DND-41 (cell line): ENCODE results near the gene LAGE3.
A peak's percentile ranks its signal among the peaks of the same experiment; 100 is the strongest.

Experiments
- ATAC-seq: fragments of 200-7000 bp; cut with Tn5 transposase; 3 replicates; pipeline ENCODE4 v1.9.1; 2021; ENCODE audit warnings: low read depth; ENCODE audit not compliant: insufficient read depth
- DNase-seq: peaks from one replicate; pipeline ENCODE4 v3.0.0-alpha.2; 2020
- H2AFZ ChIP-seq: 2 replicates; pipeline ENCODE4 v1.6.0; 2012; ENCODE audit warnings: low read depth, low read length
- H3K27ac ChIP-seq: 2 replicates; pipeline ENCODE4 v1.5.1; 2012; ENCODE audit warnings: low read length, inconsistent platforms
- H3K27me3 ChIP-seq: fragments of 200-600 bp; sonication (generic); 2 replicates; pipeline ENCODE4 v1.6.0; 2012; ENCODE audit warnings: low read length, mild to moderate bottlenecking, inconsistent platforms; ENCODE audit not compliant: insufficient read depth, poor library complexity
- H3K36me3 ChIP-seq: 2 replicates; pipeline ENCODE4 v1.5.1; 2012; ENCODE audit warnings: low read length, inconsistent platforms; ENCODE audit not compliant: insufficient read depth
- H3K4me1 ChIP-seq: 2 replicates; pipeline ENCODE4 v1.5.1; 2012; ENCODE audit warnings: mild to moderate bottlenecking, low read length; ENCODE audit not compliant: insufficient read depth
- H3K4me2 ChIP-seq: 2 replicates; pipeline ENCODE4 v1.6.0; 2012; ENCODE audit warnings: mild to moderate bottlenecking, moderate library complexity, low read length, inconsistent platforms; ENCODE audit not compliant: insufficient read depth
- H3K4me3 ChIP-seq, 2 experiments: fragments of 200-600 bp in 1 of 2; shearing (Covaris generic) in 1 of 2; 2 replicates each; pipeline ENCODE4 v1.5.1; 2012 to 2016; ENCODE audit warnings: inconsistent platforms in 2 of 2, low read length in 2 of 2, mild to moderate bottlenecking in 2 of 2, low read depth in 1 of 2, moderate library complexity in 1 of 2
- H3K79me2 ChIP-seq: 2 replicates; pipeline ENCODE4 v1.6.0; 2012; ENCODE audit warnings: low read length, inconsistent platforms; ENCODE audit not compliant: insufficient read depth
- H3K9ac ChIP-seq: 2 replicates; pipeline ENCODE4 v1.6.0; 2012; ENCODE audit warnings: low read depth, mild to moderate bottlenecking, inconsistent platforms, low read length, moderate library complexity
- H3K9me3 ChIP-seq: 2 replicates; pipeline ENCODE4 v1.5.1; 2012; ENCODE audit warnings: low read length, moderate library complexity, mild to moderate bottlenecking, inconsistent platforms; ENCODE audit not compliant: insufficient read depth, severe bottlenecking
- H4K20me1 ChIP-seq: 2 replicates; pipeline ENCODE4 v1.6.0; 2012; ENCODE audit warnings: low read length; ENCODE audit not compliant: insufficient read depth
- CTCF ChIP-seq: IDR thresholded peaks from 2 replicates; pipeline ENCODE4 v1.5.1; 2012; ENCODE audit warnings: borderline replicate concordance, low read length, moderate library complexity, mild to moderate bottlenecking; ENCODE audit not compliant: poor library complexity, severe bottlenecking; ENCODE audit errors: extremely low read depth
- EZH2 ChIP-seq: IDR thresholded peaks from 3 replicates; pipeline ENCODE4 v1.6.1; 2012; ENCODE audit warnings: borderline replicate concordance, low read depth, mild to moderate bottlenecking, moderate library complexity, low read length, inconsistent platforms; ENCODE audit not compliant: severe bottlenecking

LAGE3 gene

GRCh38 chrX:154443479-154443910, 35.6 kb downstream of the LAGE3 start:
- DNase-seq (no peak), ATAC-seq (peak; percentile 43; the same call in 2 of the 3 replicates)
- Histone ChIP-seq H3K79me2 (peaks cover 17% of the 10 kb centered on the region), H3K36me3 (peaks cover 39% of the 10 kb centered on the region), H4K20me1 (peaks cover 21% of the 10 kb centered on the region; the same call in 1 of the 2 replicates), H3K4me3 (peak overlapping the region in 1 of 2 experiments; percentile 46; a peak in 2 of 4 replicates), H3K27ac (no peak overlapping the region), H2AFZ (no peak overlapping the region; the same call in 1 of the 2 replicates), H3K9me3 (no peaks in the 10 kb centered on the region), H3K4me1 (peaks cover 24% of the 10 kb centered on the region), H3K9ac (peak overlapping the region; percentile 60; the same call in 1 of the 2 replicates), H3K4me2 (peak overlapping the region; percentile 66), H3K27me3 (no peaks in the 10 kb centered on the region)
- no peak for TF ChIP-seq EZH2
- TF ChIP-seq CTCF = no peak

GRCh38 chrX:154441984-154442707, 36.9 kb downstream of the LAGE3 start:
- no peak overlapping the region for H2AFZ ChIP-seq
- H3K4me1 ChIP-seq = peaks cover 34% of the 10 kb centered on the region
- no peak overlapping the region for H3K4me2 ChIP-seq
- H3K27me3 ChIP-seq = no peaks in the 10 kb centered on the region
- TF ChIP-seq CTCF (no peak), EZH2 (no peak)
- no peaks in the 10 kb centered on the region for H3K9me3 ChIP-seq
- peaks cover 31% of the 10 kb centered on the region for H4K20me1 ChIP-seq
- H3K27ac ChIP-seq = no peak overlapping the region
- H3K79me2 ChIP-seq = peaks cover 30% of the 10 kb centered on the region
- DNase-seq (no peak), ATAC-seq (no peak)
- H3K36me3 ChIP-seq = peaks cover 43% of the 10 kb centered on the region
- no peak overlapping the region for H3K4me3 ChIP-seq
- no peak overlapping the region for H3K9ac ChIP-seq

GRCh38 chrX:154441564-154441963, 37.5 kb downstream of the LAGE3 start:
- H2AFZ ChIP-seq = no peak overlapping the region
- peaks cover 34% of the 10 kb centered on the region for H3K4me1 ChIP-seq
- no peak overlapping the region for H3K4me3 ChIP-seq
- H3K27me3 ChIP-seq = no peaks in the 10 kb centered on the region
- H3K36me3 ChIP-seq = peaks cover 43% of the 10 kb centered on the region
- no peaks in the 10 kb centered on the region for H3K9me3 ChIP-seq
- H3K4me2 ChIP-seq = no peak overlapping the region
- ATAC-seq (no peak), DNase-seq (no peak)
- no peak for TF ChIP-seq CTCF
- no peak for TF ChIP-seq EZH2
- peaks cover 31% of the 10 kb centered on the region for H3K79me2 ChIP-seq
- no peak overlapping the region for H3K27ac ChIP-seq
- no peak overlapping the region for H3K9ac ChIP-seq
- peaks cover 31% of the 10 kb centered on the region for H4K20me1 ChIP-seq
